SK-N-SH (cell line): Measurements from ENCODE around the gene SPACA7.

Experiments used
- CTCF ChIP-seq: fragments of 200-600 bp; sonication (generic); IDR thresholded peaks from 2 replicates; pipeline ENCODE4 v1.6.1; 2017; ENCODE audit warnings: antibody characterized with exemption, mild to moderate bottlenecking, moderate library complexity
- POLR2AphosphoS5 ChIP-seq: IDR thresholded peaks from 2 replicates; pipeline ENCODE4 v1.6.1; 2012; ENCODE audit warnings: low read depth, low read length
- REST ChIP-seq: IDR thresholded peaks from 2 replicates; pipeline ENCODE4 v1.6.1; 2012; ENCODE audit warnings: mild to moderate bottlenecking, low read depth, low read length, moderate library complexity

GRCh38 chr13:112447306-112447705 is 71.2 kb downstream of the SPACA7 start:
- no peak for TF ChIP-seq REST
- no peak for TF ChIP-seq CTCF
- TF ChIP-seq POLR2AphosphoS5: no peak
